Smooth muscle cell (in vitro differentiated cells): Measurements from ENCODE around the gene FAM209A. TPM values are rescaled to one million over a fixed set of nuclear protein-coding genes. Genes with fewer than 3 reads are reported as not detected.
"Not testable (repeated sequence)": the region's sequence is repeated elsewhere in the genome, so short reads cannot be mapped to it uniquely, and the experiment has no call there.

ENCODE experiments used
- DNase-seq: peaks from one replicate; lab custom pipeline; 2025; ENCODE audit not compliant: unreplicated experiment; lab: John Stamatoyannopoulos, UW
- H2AFZ ChIP-seq: fragments of 200-600 bp; sonication (generic); 2 replicates; pipeline ENCODE4 v1.6.0; 2016; ENCODE audit warnings: antibody characterized with exemption, low read depth, mild to moderate bottlenecking
- H3F3A ChIP-seq: fragments of 200-600 bp; sonication (generic); 2 replicates; pipeline ENCODE4 v1.6.0; 2017; ENCODE audit warnings: antibody characterized with exemption, low read depth
- H3K27ac ChIP-seq: fragments of 200-600 bp; sonication (generic); 2 replicates; pipeline ENCODE4 v1.5.1; 2016; ENCODE audit warnings: low read depth, mild to moderate bottlenecking
- H3K27me3 ChIP-seq: fragments of 200-600 bp; sonication (generic); 2 replicates; pipeline ENCODE4 v1.6.1; 2016; ENCODE audit warnings: low read depth, mild to moderate bottlenecking
- H3K36me3 ChIP-seq: fragments of 200-600 bp; sonication (generic); 2 replicates; pipeline ENCODE4 v1.5.1; 2016; ENCODE audit warnings: low read depth
- H3K4me1 ChIP-seq: fragments of 200-600 bp; sonication (generic); 2 replicates; pipeline ENCODE4 v1.5.1; 2016; ENCODE audit warnings: low read depth
- H3K4me2 ChIP-seq: fragments of 200-600 bp; sonication (generic); 2 replicates; pipeline ENCODE4 v1.6.0; 2016; ENCODE audit warnings: mild to moderate bottlenecking
- H3K4me3 ChIP-seq: fragments of 200-600 bp; sonication (generic); 2 replicates; pipeline ENCODE4 v1.5.1; 2016; ENCODE audit warnings: mild to moderate bottlenecking
- H3K79me2 ChIP-seq: fragments of 200-600 bp; sonication (generic); 2 replicates; pipeline ENCODE4 v1.6.0; 2016; ENCODE audit warnings: low read depth, mild to moderate bottlenecking
- H3K9ac ChIP-seq: fragments of 200-600 bp; sonication (generic); 2 replicates; pipeline ENCODE4 v1.6.0; 2016; ENCODE audit warnings: low read depth
- H3K9me3 ChIP-seq: fragments of 200-600 bp; sonication (generic); replicated peaks from 2 replicates; pipeline ENCODE4 v1.5.1; 2016; ENCODE audit warnings: low read depth
- H4K20me1 ChIP-seq: fragments of 200-600 bp; sonication (generic); 2 replicates; pipeline ENCODE4 v1.6.0; 2016; ENCODE audit warnings: low read depth
- WGBS: methylation state at CpG from one replicate; pipeline ENCODE4 v1.1.7; 2016; ENCODE audit warnings: low lambda C conversion rate; 5-methylcytosine and 5-hydroxymethylcytosine counted together
- polyA plus RNA-seq: library from polyadenylated mRNA; unstranded; fragments of >200 nt; fragmentation: Nextera tagmentation; extraction: Ambion mirVana; gene quantifications from 2 replicates; pipeline ENCODE4 v1.2.1, GENCODE V29; 2016
- total RNA-seq: library from RNA; depleted of rRNA; stranded (reverse); fragments of >200 nt; gene quantifications from 2 replicates; pipeline ENCODE4 v1.2.3, GENCODE V29; 2014
- TF ChIP-seq, protein P1 (sequence below): fragments of 200-600 bp; sonication (generic); IDR thresholded peaks from 2 replicates; pipeline ENCODE4 v1.5.1; 2017; ENCODE audit warnings: borderline replicate concordance, mild to moderate bottlenecking, antibody characterized with exemption; ENCODE audit not compliant: insufficient read depth, poor library complexity, severe bottlenecking

The FAM209A gene
- total and polyA plus RNA-seq, 2 experiments from 2014 or later = 0.35 TPM; not detected in 1

DNA sequence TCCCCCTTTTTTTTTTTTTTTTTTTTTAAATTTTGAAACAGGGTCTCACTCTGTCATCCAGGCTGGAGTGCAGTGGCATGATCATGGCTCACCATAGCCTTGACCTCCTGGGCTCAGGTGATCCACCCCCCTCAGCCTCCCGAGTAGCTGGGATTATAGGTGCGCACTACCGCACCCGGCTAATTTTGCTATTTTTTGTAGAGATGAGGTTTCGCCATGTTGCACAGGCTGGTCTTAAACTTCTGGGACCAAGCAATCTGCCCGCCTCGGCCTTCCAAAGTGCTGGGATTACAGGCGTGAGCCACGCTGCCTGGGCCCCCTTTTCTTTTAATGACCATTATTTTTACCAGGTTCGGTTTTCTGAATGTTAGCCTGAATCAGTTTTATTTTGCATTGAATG, 5.0 kb upstream of the FAM209A start:
- Histone ChIP-seq H3K27ac (no peak overlapping the region), H3K36me3 (peaks cover 10% of the 10 kb centered on the region), H3K79me2 (no peaks in the 10 kb centered on the region), H3K9me3 (peaks cover 10% of the 10 kb centered on the region), H2AFZ (no peak overlapping the region), H3K4me3 (no peak overlapping the region), H3K9ac (no peak overlapping the region), H3K4me1 (no peaks in the 10 kb centered on the region), H3K27me3 (no peaks in the 10 kb centered on the region), H4K20me1 (no peaks in the 10 kb centered on the region), H3F3A (no peaks in the 10 kb centered on the region), H3K4me2 (no peak overlapping the region)
- TF ChIP-seq, protein P1, sequence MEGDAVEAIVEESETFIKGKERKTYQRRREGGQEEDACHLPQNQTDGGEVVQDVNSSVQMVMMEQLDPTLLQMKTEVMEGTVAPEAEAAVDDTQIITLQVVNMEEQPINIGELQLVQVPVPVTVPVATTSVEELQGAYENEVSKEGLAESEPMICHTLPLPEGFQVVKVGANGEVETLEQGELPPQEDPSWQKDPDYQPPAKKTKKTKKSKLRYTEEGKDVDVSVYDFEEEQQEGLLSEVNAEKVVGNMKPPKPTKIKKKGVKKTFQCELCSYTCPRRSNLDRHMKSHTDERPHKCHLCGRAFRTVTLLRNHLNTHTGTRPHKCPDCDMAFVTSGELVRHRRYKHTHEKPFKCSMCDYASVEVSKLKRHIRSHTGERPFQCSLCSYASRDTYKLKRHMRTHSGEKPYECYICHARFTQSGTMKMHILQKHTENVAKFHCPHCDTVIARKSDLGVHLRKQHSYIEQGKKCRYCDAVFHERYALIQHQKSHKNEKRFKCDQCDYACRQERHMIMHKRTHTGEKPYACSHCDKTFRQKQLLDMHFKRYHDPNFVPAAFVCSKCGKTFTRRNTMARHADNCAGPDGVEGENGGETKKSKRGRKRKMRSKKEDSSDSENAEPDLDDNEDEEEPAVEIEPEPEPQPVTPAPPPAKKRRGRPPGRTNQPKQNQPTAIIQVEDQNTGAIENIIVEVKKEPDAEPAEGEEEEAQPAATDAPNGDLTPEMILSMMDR = no peak
- no peak for DNase-seq
- 100% methylated on average over 10 of the region's 10 CpGs for WGBS

DNA sequence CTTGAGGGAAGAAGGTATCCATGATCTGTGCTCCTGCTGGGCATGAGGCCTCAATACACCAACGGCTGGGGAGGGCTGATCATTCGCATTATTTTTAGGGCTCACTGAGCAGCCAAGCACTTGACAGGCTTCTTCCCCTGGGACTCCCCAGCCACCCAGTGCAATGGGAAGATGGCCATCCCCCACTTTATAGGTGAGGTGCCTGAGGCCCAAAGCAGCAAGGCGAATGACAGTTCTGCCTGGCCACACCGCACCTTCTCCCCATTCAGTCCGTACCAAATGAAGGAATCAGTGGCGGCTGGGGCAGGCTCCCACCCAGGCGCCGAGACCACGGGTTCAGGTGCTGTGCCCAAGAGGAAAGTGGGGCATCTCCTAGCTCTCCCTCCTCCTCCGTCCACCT, 4.4 kb upstream of the FAM209A start:
- TF ChIP-seq, protein P1 = no peak
- Histone ChIP-seq H3K9ac (no peak overlapping the region), H3K79me2 (no peaks in the 10 kb centered on the region)

DNA sequence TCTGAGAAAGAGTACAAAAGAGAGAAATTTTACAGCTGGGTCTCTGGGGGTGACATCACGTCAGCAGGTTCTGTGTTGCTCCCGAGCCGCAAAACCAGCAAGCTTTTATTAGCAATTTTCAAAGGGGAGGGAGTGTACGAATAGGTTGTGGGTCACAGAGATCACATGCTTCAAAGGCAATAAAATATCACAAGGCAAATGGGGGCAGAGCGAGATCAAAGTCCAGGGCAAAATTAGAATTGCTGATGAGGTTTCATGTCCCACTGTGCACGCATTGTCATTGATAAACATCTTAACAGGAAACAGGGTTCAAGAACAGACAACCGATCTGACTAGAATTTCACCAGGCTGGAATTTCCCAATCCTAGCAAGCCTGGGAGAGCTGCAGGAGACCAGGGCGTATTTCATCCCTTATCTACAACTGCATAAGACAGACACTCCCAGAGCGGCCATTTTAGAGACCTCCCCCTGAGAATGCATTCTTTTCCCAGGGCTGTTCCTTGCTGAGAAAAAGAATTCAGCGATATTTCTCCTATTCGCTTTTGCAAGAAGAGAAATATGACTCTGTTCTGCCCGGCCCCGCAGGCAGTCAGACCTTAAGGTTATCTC, 3.7 kb upstream of the FAM209A start:
- not testable (repeated sequence) for H3K36me3 ChIP-seq, H3K9ac ChIP-seq, H3K4me2 ChIP-seq, H3K27ac ChIP-seq, H3K4me3 ChIP-seq, H3F3A ChIP-seq, H3K4me1 ChIP-seq, DNase-seq, H3K27me3 ChIP-seq, H3K79me2 ChIP-seq, H3K9me3 ChIP-seq, H2AFZ ChIP-seq, H4K20me1 ChIP-seq
- 95% methylated on average over 13 of the region's 13 CpGs for WGBS

More for the DNA sequence above, 4.4 kb upstream of the FAM209A start:
- H3K27ac ChIP-seq = no peak overlapping the region
- 99% methylated on average over 10 of the region's 10 CpGs for WGBS
- H2AFZ ChIP-seq = no peak overlapping the region
- no peak overlapping the region for H3K4me3 ChIP-seq
- H3K27me3 ChIP-seq = no peaks in the 10 kb centered on the region
- no peak overlapping the region for H3K4me2 ChIP-seq
- H3F3A ChIP-seq = no peaks in the 10 kb centered on the region
- peaks cover 10% of the 10 kb centered on the region for H3K9me3 ChIP-seq
- H4K20me1 ChIP-seq = no peaks in the 10 kb centered on the region
- H3K36me3 ChIP-seq = peaks cover 10% of the 10 kb centered on the region
- no peak for DNase-seq
- no peaks in the 10 kb centered on the region for H3K4me1 ChIP-seq

DNA sequence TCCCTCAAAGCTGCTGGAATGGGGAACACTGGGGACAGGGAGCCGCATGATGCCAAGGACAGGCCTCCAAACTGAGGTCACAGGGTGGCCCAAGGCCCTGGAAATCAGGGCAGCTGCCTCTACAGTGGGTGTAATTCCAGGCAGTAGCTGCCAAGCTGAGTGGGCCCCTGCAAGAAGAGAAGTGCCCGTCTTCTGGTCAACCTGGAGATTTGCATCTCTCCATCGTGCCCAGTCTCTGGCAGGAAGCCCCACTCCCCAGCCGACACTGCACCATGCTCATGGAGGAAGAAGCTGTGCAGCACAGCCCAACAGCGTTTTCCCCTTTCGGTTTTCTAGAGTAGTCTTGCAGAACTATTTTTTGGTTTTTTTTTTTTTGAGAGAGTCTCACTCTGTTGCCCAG, 2.2 kb upstream of the FAM209A start:
- H4K20me1 ChIP-seq = no peaks in the 10 kb centered on the region
- WGBS = 96% methylated on average over 6 of the region's 6 CpGs
- H3K27ac ChIP-seq = no peak overlapping the region
- H3K4me2 ChIP-seq = no peak overlapping the region
- TF ChIP-seq, protein P1 = no peak
- DNase-seq = no peak
- H3F3A ChIP-seq = no peaks in the 10 kb centered on the region
- no peak overlapping the region for H3K4me3 ChIP-seq
- H3K79me2 ChIP-seq = no peaks in the 10 kb centered on the region
- H3K9me3 ChIP-seq = peaks cover 10% of the 10 kb centered on the region
- H3K36me3 ChIP-seq = peaks cover 10% of the 10 kb centered on the region
- no peak overlapping the region for H2AFZ ChIP-seq
- H3K27me3 ChIP-seq = no peaks in the 10 kb centered on the region
- no peaks in the 10 kb centered on the region for H3K4me1 ChIP-seq
- H3K9ac ChIP-seq = no peak overlapping the region
